GM18520 (cell line): ENCODE data around the gene ERVMER34-1.

Experiments
- ATAC-seq: cut with Tn5 transposase; IDR thresholded peaks from one replicate; pipeline ENCODE4 v1.9.1; 2021; ENCODE audit not compliant: unreplicated experiment

Gene ERVMER34-1, protein sequence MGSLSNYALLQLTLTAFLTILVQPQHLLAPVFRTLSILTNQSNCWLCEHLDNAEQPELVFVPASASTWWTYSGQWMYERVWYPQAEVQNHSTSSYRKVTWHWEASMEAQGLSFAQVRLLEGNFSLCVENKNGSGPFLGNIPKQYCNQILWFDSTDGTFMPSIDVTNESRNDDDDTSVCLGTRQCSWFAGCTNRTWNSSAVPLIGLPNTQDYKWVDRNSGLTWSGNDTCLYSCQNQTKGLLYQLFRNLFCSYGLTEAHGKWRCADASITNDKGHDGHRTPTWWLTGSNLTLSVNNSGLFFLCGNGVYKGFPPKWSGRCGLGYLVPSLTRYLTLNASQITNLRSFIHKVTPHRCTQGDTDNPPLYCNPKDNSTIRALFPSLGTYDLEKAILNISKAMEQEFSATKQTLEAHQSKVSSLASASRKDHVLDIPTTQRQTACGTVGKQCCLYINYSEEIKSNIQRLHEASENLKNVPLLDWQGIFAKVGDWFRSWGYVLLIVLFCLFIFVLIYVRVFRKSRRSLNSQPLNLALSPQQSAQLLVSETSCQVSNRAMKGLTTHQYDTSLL

DNA sequence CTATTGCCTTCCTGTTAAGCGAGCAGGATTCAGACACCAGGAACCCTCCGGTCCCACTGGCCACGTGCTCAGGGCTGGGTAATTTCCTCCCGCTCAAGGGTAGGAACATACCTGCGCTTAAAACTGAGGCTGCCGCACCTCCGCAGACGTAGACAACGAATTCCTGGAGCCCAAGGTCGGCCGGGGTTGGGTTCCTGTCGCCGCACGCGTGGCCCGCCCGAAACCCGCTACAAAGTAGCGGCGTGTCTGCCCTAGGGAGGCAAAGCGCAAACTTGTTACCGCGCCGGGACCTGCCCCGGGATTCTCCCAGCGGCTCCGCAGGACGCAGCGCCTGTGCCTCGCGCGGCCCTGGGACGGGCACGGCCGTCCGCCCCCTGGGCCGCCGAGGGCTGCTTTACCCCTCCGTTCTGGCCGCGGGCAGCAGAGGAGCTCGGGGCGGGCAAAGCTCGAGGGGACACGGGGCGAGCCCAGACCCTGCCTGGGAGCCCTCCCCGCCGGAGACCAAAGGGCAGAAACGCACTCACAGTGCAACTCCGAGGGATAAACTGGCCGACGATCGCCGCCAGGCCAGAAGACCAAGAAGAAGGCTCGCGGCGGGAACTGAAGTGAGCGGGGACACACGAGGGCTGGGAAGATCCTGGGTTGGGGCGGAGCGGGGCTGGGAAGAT lies at the start of gene ERVMER34-1:
Gene ERVMER34-1, minus strand, starts transcription at position 607 of the 668 bp plus-strand sequence. CDS start 5,905 bp downstream, outside the sequence.
- ATAC-seq = no peak

DNA sequence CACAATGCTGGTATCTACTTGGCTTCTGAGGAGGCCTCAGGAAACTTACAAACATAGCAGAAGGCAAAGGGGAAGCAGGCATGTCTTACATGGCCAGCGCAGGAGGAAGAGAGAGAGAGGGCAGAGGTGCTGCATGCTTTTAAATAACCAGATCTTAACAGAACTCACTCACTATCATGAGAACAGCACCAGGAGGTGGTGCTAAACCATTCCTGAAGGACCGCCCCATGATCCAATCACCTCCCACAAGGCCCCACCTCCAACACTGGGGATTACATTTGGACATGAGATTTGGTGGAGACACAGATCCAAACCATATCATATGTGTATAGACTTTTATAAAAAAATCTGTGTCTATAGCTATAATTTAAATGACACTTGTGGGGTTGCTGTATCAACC lies 48.6 kb upstream of the ERVMER34-1 start:
- no peak for ATAC-seq

DNA sequence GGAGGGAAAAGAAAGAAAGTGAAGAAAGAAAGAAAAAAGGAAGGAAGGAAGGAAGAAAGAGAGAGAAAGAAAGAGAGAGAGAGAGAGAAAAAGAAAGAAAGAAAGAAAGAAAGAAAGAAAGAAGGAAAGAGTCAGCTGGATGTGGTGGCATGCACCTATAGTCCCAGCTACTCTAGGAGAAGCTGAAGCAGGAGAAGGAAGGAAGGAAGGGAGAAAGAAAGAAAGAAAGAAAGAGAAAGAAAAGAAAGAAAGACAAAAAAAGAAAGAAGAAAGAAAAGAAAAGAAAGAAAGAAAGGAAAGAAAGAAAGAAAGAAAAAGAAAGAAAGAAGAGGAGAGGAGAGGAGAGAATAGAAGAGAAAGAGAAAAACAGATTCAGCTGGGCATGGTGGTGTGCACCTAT lies 44.3 kb upstream of the ERVMER34-1 start:
- ATAC-seq = no peak

DNA sequence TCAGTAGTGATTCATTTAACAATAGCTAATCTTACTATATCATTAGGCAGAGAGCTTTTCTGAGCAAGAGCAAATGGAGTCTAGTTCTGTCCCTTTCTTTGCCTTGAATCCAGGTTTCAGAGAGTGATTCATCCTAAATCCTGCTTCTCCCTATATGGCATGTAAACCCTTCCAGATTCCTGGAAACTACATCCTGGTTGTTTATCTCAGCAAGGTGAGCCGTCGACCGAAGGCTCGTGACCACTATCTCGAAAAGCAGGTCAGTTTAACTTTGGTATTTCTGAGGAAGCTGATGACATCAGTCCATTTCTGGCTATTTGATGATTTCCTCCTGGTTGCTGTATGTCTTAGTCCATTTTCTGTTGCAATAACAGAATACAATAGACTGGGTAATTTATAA lies 40.7 kb upstream of the ERVMER34-1 start:
- no peak for ATAC-seq

DNA sequence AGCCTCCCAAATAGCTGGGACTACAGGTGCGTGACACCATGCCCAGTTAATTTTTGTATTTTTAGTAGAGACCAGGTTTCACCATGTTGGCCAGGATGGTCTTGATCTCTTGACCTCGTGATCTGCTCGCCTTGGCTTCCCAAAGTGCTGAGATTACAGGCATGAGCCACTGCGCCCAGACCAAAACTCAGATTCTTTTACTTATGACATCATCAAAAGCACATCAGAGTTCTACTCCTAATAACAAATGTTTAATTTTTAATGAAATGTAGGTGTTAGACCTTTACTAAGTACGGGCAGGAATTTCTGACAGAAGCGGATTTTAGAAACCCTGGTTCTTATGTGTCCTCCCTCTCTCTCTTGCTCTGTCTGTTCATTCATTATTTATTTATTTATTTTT lies 38.5 kb upstream of the ERVMER34-1 start:
- no peak for ATAC-seq

DNA sequence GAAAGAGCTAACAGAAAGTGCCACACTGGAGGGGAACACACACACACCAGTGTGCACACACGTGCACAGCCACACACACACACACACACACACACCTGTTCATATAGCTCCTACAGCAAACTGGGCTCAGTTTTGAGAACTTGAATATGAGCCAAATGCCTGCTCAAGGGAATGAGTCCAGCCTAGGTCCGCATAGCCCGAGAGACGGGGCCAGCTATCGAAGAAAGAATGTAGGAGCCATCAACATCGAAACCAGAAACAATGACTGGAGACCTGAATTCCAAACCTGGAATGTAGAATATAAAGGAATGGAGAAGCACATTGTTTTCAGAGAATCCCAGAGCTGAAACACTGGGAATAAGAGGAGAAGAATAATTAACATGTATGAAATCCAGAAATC lies 37.6 kb upstream of the ERVMER34-1 start:
- no peak for ATAC-seq

DNA sequence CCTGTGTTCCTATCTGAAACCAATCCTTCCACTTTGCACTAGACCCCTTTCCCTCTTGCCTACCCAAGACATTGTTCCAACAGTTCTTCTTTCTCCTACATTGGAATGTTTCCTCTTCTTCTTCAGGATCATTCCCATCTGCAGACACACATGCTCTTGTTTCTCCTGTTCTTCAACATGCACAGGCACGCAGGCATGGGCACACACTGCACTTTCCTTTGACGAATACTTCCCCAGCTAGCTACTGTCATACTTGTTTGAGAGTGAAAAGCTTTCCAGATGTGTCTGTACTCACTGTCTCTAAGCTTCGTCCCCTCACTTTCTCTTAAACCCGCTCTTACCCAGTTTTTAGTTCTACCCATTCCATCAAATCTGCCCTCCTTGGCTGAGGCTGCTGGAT lies 31.8 kb upstream of the ERVMER34-1 start:
- no peak for ATAC-seq

DNA sequence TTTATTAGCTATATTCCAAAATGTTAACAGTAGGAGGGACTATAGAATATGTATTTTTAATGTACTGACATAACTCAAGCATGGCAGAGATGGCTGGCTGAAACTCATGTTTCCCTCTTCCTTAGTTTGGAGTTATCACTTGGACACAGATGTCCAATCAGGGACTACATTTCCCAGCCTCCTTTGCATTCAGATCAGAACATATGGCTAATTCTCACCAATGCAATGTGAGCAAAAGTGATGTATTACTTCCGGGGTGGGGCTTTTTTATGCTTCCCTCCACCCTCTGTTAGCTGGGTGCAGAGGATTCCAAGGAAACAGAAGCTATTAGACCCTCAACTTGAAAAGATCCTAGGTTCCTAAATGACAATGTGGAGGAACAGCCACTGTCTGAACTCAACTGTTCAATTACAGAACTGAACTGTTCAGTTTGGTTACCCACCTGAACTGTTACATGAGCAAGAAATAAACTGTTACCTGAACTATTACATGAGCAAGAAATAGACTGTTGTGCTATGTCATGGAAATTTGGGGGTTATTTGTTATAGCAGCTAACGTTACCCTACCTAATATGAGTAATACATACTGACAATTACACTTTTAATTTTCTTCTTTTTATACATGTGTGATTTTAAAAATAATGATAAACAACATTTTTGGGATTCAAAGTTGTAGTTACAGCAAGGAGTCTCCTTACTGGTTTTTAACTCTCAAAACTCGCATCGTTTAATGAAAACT lies 29.6 kb upstream of the ERVMER34-1 start:
- ATAC-seq = no peak

DNA sequence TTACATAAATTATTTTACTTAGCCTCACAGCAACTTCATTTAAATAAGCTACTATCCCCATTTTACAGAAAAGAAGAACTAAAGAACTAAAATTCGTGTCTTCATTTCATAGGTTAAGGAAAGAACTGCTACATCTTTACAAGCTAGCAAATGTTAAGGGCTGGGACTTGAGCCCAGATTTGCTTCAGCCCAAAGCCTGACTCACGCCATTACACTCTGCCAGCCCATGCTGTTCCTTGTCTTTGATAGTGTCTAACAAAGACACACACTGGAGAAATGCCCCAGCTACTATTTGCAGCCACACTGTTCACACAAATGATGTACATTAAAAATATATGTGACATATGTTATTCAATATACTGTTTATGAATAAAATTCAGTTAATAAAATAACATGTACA lies 29.0 kb upstream of the ERVMER34-1 start:
- no peak for ATAC-seq

DNA sequence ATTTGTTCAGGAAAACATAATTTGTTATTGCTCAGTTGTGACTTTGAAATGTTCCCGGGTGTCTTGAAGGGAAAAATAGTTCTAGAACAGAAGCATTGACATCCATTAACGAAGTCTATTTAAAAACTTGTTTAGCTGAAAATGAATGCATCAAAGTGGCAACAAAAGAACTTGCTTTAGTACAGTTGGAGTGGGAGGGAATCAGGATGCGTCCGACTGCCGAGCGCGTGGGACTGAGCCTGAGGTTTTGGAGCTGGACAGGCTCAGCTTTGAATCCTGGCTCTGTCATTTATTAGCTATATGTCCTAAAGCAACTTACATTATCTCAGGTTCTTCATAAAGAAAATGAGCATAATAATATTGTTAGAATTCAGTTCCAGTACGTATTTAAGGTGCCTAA lies 9.0 kb upstream of the ERVMER34-1 start:
- no peak for ATAC-seq

DNA sequence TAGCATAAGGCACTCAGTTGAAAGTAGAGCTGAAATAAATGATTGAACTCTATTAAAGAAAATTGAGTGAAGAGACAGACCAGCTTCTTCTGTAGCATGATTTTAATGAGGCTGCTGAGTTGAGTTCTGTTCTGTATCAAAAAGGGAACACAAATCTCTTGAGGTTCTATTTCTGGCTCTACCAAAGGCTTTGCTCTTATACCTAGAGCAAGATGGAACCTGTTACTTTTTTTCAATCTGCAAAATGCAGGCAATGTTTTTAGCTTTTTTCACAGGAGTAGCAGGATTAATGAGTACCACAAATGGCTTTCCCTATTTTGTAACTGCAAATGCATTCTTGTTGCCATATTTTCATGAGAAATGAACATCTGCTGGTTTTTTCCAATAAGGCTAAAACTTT lies 4.2 kb upstream of the ERVMER34-1 start:
- no peak for ATAC-seq

DNA sequence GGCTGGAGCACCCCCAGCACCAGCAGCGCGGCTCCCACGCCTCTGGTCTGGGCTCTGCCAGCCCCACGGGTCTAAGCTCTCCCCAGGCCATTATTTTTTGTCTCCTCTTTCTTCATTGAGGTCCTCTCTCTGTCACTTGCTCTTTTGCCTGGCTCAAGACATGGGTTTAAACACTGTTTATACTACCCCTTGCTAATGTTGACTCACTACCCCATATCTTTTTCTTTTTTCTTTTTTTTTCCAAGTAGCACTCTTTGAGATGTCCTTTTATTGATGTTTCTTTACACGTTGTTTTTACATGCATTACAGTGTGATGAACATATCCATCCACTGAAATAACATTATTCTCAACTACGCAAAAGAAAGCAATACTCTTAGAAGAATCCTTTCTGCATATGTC lies 1.7 kb upstream of the ERVMER34-1 start:
- ATAC-seq = no peak

DNA sequence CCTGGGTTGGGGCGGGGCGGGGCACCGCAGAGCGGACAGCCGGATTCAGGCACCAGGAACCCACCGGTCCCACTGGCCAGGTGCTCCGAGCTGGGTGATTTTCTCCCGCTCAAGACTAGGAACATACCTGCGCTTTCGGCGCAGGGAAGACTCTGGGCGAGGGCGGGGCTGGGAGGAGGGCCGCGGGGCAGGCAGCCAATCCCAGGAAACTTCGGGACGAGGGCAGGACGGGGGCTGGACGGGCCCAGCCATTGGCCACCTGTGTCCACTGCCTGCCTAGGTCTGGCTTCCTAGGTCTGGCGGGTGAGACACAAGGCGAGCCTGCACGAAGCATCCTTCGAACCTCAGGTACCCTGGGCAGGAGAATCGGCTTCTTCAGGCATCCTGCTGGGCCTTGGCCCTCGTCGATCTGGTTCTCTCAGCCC lies 274 bp upstream of the ERVMER34-1 start:
- no peak for ATAC-seq

DNA sequence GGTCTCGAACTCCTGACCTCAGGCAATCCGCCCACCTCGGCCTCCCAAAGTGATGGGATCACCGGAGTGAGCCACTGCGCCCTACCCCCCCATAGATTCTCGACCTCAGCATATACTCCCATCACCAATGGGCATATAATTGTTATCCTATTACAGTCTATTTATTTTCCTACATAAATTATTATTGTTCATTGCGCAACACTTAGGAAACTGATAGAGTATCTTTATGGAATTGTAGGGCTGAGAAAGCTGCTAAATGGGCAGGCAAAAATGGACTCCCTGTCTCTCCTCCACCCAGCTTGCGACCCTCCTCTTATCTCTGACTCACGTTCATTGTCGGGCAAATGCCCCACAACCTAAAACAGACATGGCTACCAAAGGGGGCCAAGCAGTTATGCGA lies 1.0 kb downstream of the ERVMER34-1 start:
- ATAC-seq = no peak

DNA sequence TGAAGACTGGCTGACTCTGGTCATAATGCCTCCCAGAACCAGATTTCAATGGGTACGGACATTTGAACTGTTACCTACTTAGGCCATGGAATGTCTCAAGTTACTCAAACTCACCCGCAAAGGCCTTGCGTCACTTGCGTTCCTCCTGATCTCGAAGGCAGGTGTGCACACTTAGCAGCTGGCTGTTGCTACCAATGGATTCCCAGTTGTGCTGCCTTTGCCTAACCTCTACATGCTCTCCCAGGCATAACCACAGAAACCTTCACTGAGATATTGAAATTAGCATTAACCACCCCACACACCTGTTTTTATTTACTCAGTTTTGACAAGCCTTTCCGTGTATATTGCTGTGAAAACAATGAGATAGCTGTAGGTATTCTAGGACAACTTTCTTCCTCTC lies 2.8 kb downstream of the ERVMER34-1 start:
- no peak for ATAC-seq

DNA sequence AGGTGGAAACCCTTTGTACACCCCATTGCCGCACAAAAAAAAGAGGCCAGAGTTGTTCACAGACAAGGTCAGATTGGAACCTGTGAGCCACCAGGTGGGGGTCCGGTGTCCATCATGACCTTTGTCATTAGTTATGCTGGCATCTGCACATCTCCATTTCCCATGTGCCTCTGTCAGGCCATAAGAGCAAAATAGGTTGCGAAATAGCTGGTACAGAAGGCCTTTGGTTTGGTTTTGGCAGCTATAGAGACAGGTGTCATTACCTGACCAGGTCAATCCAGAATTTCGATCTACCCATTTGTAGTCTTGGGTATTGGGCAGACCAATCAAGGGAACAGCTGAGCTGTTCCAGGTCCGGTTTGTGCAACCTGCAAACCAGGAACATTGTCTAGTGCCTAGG lies 6.6 kb downstream of the ERVMER34-1 start:
- ATAC-seq = no peak

DNA sequence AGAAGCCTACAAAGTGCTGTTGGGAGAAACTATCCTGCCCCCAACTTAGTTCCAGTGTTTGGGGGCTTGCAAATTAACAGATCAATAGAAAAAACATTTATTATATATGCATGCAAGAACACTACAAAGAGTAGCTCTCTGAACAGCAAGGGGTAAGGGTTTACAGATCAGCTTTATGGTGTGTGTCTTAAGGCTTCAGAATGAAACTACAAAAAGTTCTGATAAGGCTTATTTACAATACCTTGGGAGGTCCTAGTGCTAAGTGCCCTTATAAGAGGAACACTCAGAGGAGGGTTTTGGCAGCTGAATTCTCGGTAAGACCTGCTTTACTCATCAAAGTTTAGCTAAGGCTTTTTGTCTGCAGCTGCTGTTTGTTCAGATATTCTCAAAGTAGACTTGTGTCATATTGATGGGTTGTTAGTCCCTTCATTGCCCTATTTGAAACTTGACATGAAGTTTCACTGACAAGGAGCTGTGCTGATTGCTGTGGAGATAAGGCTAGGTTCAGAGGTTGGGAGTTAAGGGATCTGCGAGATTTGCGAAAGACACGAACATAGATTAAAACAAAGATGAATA lies 7.7 kb downstream of the ERVMER34-1 start:
- no peak for ATAC-seq

DNA sequence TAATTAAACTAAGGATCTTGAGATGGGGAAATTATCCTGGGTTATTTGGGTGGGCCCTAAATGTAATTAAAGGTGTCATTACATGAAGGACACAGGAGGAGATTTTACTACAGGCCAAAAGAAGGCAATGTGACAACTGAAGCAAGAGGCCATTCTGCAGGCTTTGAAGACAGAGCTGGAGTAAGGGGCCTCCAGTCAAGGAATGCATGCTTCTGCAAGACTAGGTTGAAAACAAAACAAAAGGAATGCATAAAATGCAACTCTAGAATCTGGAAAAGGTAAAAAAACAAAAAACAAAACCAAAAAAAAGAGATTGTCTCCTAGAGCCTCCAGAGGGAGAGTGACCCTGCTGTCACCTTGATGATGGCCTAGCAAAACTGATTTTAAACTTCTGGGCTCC lies 21.6 kb downstream of the ERVMER34-1 start:
- no peak for ATAC-seq

DNA sequence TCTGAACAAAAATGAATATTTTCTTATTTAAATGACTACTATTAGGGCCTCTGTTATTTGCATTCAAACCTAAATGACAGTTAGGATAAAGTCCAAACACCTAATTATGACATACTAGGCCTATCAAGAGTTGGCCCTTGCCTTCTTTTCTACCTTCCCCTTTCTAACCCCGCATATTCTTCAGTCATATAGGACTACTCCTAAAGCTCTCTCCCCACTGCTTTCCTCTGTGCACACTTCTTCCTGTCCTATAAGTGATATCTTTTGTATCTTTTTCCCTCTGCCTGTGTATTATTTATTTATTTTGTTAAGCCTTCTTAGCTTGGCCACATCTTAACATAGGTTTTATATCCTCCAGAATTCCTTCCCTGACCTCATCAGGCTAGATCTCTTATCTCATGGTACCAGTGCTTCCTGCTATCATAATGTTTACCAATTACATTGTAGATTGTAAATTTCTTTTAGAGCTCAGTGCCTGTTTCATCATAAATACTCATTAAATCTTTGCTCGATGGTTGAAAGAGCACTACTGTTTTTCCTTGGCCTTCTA lies 22.5 kb downstream of the ERVMER34-1 start:
- no peak for ATAC-seq

DNA sequence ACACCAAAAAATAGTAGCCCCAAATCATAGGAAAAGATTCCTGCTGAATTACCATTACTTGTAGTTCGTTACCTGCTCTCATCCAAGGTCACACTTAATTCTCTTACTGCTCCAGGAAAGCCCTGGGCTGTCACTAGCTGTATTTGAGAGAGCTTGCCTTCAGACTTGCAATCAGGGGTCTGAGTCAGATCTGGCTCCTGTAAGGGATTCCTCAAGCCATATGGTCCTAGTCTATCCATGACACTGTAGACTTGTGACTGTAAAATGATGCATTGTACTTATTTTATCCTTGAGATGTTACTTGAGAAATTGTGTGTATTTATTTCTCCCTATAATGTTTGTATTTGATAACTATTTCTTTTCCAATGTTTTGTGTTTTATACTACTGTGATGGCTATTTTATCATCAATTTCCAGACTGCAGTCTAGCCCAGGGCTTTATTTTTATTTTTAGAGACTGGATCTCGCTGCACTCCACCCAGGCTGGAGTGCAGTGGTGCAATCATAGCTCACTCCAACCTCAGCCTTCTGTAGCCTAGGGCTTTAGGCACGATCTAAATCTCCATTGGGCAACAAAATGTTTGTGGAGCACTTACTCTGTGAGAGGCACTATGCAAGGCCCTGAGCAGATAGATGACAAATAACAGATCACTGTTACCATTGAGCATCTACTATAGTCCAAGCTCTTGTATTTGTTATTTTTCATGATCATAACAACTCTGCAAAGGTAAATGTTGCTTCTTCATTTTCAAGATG lies 24.2 kb downstream of the ERVMER34-1 start:
- no peak for ATAC-seq
